ENCODE data around the gene ZWILCH.
A peak's percentile ranks its signal among the peaks of the same experiment; 100 is the strongest.
"Not testable (repeated sequence)": the region's sequence is repeated elsewhere in the genome, so short reads cannot be mapped to it uniquely, and the experiment has no call there.

The ZWILCH gene

GRCh38 chr15:66580643-66581042 is 75.5 kb downstream of the ZWILCH start:
- peak; percentile 61 for DNase-seq (ENCODE audit: low read depth, low spot score)

DNA sequence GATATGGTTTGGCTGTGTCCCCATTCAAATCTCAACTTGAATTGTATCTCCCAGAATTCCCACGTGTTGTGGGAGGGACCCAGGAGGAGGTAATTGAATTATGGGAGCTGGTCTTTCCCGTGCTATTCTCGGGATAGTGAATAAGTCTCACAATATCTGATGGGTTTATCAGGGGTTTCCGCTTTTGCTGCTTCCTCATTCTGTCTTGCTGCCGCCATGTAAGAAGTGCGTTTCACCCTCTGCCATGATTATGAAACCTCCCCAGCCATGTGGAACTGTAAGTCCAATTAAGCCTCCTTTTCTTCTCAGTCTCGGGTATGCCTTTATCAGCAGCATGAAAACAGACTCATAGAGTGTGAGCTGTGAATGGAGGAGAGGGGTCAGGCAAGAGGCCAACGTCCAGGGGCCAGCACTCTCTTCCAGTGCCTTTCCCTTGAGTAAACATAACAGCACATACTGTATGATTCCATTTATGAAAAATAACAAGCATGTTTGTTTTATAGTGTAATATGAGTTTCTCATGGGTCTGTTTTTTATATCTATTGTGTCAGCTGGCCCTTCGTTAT is 76.9 kb downstream of the ZWILCH start:
- no peak for DNase-seq (ENCODE audit: low read depth, low spot score)

- no peak for DNase-seq (ENCODE audit: low read depth, low spot score)
Measured at GRCh38 chr15:66586155-66586976, 81.2 kb downstream of the ZWILCH start.

GRCh38 chr15:66587020-66587419 is 81.9 kb downstream of the ZWILCH start:
- no peak for DNase-seq (ENCODE audit: low read depth, low spot score)

GRCh38 chr15:66587749-66588148 is 82.6 kb downstream of the ZWILCH start:
- DNase-seq (ENCODE audit: low read depth, low spot score) = no peak

DNA sequence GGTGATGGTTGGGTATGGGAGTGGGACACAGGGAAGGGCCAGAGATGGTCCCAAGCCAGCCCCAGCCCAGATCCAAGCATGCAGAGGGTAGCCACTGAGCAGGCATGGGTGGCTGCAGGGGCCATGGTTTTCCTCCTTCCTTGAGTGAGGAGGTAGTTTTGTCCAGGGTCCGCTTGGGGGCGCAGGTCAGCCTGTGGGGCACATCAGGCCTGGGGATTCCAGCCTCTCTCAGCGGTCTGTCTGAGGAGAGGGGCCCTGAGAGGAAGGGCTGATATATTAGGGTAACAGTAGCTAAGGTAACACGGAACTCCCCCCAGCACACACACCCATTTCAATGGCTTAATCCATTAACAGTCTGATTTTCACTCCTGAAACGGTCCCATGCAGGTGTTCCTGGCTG is 83.4 kb downstream of the ZWILCH start:
- DNase-seq (ENCODE audit: low read depth, low spot score) = no peak

DNA sequence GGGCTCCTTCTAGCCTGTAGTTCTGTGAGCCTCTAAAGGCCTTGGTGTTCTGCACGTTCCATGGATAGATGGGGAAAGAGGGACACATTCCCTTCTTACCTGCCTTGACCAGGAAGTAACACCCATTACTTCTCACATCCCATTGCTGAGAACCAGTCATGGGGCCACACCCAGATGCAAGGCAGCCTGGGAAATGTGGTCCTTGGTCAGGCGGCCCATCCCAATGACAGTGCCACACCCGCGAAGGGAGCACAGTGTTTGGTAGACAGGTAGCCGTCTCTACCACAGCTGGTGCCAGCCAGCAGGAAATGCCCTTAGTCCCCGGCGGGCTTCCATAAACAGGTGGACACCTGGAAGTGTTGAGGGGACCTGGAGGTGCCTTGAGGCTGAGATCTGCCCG is 83.8 kb downstream of the ZWILCH start:
- no peak for DNase-seq (ENCODE audit: low read depth, low spot score)

GRCh38 chr15:66589429-66589828 is 84.3 kb downstream of the ZWILCH start:
- DNase-seq (ENCODE audit: low read depth, low spot score) = not testable (repeated sequence)

- no peak for DNase-seq (ENCODE audit: low read depth, low spot score)
Measured at GRCh38 chr15:66590435-66590834, 85.3 kb downstream of the ZWILCH start.

DNA sequence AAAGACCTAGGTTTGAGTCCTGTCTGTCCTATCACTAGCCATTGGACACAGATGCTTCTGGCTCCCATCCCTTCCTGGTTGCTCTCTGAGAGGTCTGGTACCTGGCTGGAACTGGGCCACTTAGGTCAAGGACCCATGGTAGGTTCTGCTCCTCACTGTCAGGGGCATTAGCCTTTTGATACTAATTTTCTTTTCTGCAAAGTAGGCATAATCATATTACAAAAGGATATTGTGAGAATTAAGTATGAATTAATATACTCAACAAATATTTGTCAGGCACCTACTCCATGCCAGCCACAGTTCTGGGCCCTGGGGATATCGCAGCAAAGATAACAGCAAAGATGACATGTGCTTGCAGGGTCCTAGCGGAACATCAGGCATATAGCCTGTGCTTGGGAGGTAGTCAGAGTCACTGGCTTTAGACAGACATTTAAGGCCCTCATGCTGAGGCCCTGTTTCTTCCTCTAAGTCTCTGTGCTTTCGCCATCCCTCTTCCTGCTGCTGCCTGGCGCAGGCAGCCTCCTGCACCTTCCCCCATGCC is 86.3 kb downstream of the ZWILCH start:
- DNase-seq (ENCODE audit: low read depth, low spot score) = no peak

- no peak for DNase-seq (ENCODE audit: low read depth, low spot score)
Measured at GRCh38 chr15:66592505-66593218, 87.5 kb downstream of the ZWILCH start.

- no peak for DNase-seq (ENCODE audit: low read depth, low spot score)
Measured at GRCh38 chr15:66593219-66593780, 88.2 kb downstream of the ZWILCH start.

DNA sequence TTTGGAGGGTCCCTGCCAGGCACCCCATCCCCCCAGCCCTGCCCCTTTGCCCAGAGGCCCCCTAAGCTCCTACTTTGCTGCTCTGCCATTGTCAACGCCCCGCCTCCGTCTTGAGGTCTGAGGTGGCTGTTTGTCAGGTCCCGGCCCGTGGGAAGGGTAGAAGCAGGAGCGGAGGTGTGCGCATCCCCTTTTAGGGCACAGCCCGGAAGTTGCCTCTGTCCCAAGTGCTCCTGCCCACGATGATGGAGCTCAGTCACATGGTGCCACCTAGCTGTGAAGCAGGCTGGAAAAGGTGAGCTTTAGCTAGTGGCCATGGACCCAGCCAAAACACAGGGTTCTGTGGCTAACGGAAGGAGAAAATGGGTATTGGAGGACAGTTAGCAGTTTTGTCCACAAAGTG is 89.2 kb downstream of the ZWILCH start:
- DNase-seq (ENCODE audit: low read depth, low spot score) = no peak

GRCh38 chr15:66594836-66595235 is 89.7 kb downstream of the ZWILCH start:
- no peak for DNase-seq (ENCODE audit: low read depth, low spot score)

DNA sequence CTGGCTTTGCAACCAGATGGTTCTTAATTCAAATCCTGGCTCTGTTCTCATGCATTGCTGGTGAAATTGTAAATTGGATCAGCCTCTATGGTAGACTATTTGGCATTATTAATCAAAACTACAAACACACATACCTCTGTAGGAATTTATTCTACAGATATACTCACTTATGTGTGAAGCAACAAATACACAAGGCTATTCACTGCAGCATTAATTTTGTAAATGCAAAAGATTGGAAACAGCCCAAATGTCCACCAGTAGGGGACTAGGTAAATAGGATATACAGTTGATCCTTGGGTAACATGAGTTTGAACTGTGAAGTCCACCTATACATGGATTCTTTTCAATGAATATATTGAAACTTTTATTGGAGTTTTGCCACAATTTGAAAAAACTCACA is 90.2 kb downstream of the ZWILCH start:
- DNase-seq (ENCODE audit: low read depth, low spot score) = no peak

DNA sequence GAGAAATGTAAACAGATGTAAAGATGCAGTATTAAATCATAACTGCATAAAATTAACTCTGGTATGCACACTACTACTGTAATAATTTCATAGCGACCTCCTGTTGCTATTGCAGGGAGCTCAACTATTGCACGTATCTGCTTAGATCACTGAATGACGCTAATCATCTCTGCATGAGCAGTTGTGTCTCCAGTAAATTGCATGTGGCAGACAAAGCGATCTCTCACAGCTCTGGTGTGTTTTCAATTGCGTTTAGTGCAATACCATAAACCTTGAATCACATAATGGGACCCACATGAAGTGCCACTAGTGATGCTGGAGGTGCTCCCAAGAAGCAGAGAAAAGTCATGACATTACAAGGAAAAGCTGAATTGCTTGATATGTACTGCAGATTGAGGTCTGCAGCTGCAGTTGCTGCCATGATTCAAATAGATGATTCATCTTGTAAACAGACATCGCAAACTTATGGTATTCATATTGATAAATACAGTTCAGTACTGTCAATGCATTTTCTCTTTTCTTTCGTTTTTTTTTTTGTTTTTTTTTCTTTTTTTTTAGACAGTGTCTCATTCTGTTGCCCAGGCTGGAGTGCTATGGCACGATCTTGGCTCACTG is 90.9 kb downstream of the ZWILCH start:
- DNase-seq (ENCODE audit: low read depth, low spot score) = no peak

DNA sequence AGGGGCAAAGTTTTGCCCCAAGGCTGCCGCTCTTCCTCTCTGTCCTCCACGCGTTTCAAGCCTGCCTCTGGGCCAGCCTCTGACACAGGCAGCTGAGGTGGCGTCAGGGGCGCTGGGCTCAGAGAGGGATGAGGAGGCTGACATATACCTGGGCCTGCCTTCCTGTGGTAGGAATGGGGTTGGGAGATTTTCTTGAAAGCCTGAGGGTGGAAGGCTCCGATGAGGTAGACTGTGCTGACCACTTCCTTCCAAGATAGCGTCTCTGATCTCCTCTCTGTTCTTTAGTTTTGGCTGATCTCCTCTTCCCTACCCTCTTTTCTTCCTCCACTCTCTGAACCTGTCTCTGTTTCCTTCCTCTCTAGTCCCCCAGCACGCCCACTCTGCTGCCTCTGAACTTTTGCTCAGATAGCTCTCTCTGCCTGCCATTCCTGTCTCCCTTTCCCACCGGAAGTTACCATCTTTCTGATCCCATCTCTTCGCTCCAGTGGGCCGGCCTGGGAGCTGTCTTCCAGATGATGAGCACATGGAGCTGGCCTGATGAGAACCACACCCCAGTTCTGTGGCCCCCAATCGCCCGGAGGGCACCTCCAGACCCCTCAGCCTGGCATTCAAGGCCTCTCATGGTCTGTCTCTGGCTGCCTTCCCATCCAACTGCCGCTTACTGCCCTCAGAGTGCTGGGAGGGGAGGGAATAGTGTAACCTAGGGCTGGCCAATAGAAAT is 93.1 kb downstream of the ZWILCH start:
- DNase-seq (ENCODE audit: low read depth, low spot score) = no peak

Data from astrocyte of the hippocampus (primary cell).